CD4-positive, alpha-beta T cell (primary cell): Measurements from ENCODE around the gene BATF3. TPM values are rescaled to one million over a fixed set of nuclear protein-coding genes. Genes with fewer than 3 reads are reported as not detected.

ENCODE experiments used
- ATAC-seq: fragments of 200-7000 bp; cut with Tn5 transposase; one replicate; pipeline ENCODE4 v1.10.0; 2022; ENCODE audit warnings: mild to moderate bottlenecking; ENCODE audit not compliant: poor library complexity
- CTCF ChIA-PET: fragments of 350-600 bp; sonication (Branson Sonifier 250); formaldehyde crosslinking; loops from one replicate; lab custom pipeline; 2021; ENCODE audit warnings: antibody characterized with exemption, inconsistent platforms; lab: Charles Lee
- POLR2A ChIA-PET: fragments of 350-600 bp; sonication (Branson Sonifier 250); formaldehyde crosslinking; loops from one replicate; lab custom pipeline; 2021; ENCODE audit warnings: antibody characterized with exemption, inconsistent platforms; lab: Charles Lee
- DNase-seq, 14 experiments: peaks; one replicate each; pipeline ENCODE4 v3.0.0-alpha.2; 2013 to 2020; ENCODE audit warnings: mixed read lengths in 2 of 14
- H3K27ac ChIP-seq, 2 donors: one replicate each; pipeline versions ENCODE4 v1.5.1 to v1.7.0; 2013; ENCODE audit warnings: low read length in 2 of 2, low read depth in 1 of 2, mild to moderate bottlenecking in 1 of 2
- H3K27me3 ChIP-seq, 2 experiments: 1 replicate in 1 of 2; 2 replicates in 1 of 2; pipeline versions ENCODE4 v1.6.1 to v1.7.0; 2013; ENCODE audit warnings: low read length in 2 of 2, control low read depth in 1 of 2, mild to moderate bottlenecking in 1 of 2, moderate library complexity in 1 of 2; ENCODE audit not compliant: insufficient read depth in 2 of 2, control insufficient read depth in 1 of 2
- H3K36me3 ChIP-seq: one replicate; pipeline ENCODE4 v1.6.1; 2013; ENCODE audit warnings: low read length, control low read depth; ENCODE audit not compliant: insufficient read depth
- H3K4me1 ChIP-seq: one replicate; pipeline ENCODE4 v1.6.1; 2013; ENCODE audit warnings: low read length, control low read depth; ENCODE audit not compliant: insufficient read depth
- H3K4me3 ChIP-seq: one replicate; pipeline ENCODE4 v1.5.1; 2013; ENCODE audit warnings: mild to moderate bottlenecking, low read length, moderate library complexity
- H3K9me3 ChIP-seq, 2 experiments: 1 replicate in 1 of 2; 2 replicates in 1 of 2; pipeline versions ENCODE4 v1.6.1 to v1.7.0; 2013; ENCODE audit warnings: low read length in 2 of 2, mild to moderate bottlenecking in 2 of 2, control low read depth in 1 of 2, moderate library complexity in 1 of 2; ENCODE audit not compliant: control insufficient read depth in 1 of 2, insufficient read depth in 1 of 2
- H3K27ac Mint-ChIP-seq: one replicate; pipeline ENCODE4 v1.8.0; 2020; ENCODE audit warnings: mixed read lengths
- H3K27me3 Mint-ChIP-seq: one replicate; pipeline ENCODE4 v1.8.0; 2021; ENCODE audit warnings: mixed read lengths
- H3K36me3 Mint-ChIP-seq: one replicate; pipeline ENCODE4 v1.8.0; 2021; ENCODE audit warnings: low read depth, mixed read lengths
- H3K4me1 Mint-ChIP-seq: one replicate; pipeline ENCODE4 v1.8.0; 2021; ENCODE audit warnings: low read depth, mixed read lengths
- H3K4me3 Mint-ChIP-seq: one replicate; pipeline ENCODE4 v1.8.0; 2020; ENCODE audit warnings: mild to moderate bottlenecking, mixed read lengths
- H3K9me3 Mint-ChIP-seq: one replicate; pipeline ENCODE4 v1.8.0; 2020; ENCODE audit warnings: mixed read lengths
- CTCF ChIP-seq: fragments of 200-600 bp; IDR thresholded peaks from one replicate; pipeline ENCODE4 v1.8.0; 2022; ENCODE audit warnings: antibody characterized with exemption, mild to moderate bottlenecking
- intact Hi-C, 2 experiments: fragments of 100-400 bp; cut with DNase I in 1 of 2; cut with micrococcal nuclease in 1 of 2; formaldehyde crosslinking; loops; one replicate each; pipeline versions ENCODE4 v1.15.1 to v1.9.0; 2023 to 2025; cut with DNase I, micrococcal nuclease
- total RNA-seq, 174 experiments: library from RNA in 2 of 174; stranded (reverse) in 2 of 174; gene quantifications; one replicate each; pipeline ENCODE4 v1.2.3 and lab custom pipeline; 2021 to 2026

Gene BATF3
- total RNA-seq, 2 experiments from 2014 or later, result 0.92 to 1.2 TPM

DNA sequence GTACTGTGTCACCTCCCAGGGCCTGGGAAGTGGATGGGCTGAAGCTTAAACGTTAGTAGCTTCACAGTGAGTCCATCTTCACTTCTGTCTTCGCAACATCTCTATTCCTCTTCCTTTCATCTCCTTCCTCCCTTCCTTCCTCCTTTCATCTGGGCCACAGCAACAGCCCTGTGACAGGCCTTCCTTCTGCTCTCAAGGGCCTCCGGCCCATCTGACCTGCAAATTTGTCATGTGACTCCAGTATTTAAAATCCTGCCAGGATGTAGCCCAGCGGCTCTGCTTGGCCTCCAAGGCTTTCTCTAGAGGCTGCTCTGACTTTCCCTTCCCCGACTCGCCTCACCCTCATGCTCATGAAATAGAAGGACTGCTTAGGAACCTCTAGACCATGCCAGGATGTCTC lies 10.9 kb upstream of the BATF3 start:
- Histone ChIP-seq H3K27me3 (no peaks in the 10 kb centered on the region), H3K36me3 (no peaks in the 10 kb centered on the region), H3K4me3 (no peak overlapping the region), H3K9me3 (no peaks in the 10 kb centered on the region), H3K27ac (no peak overlapping the region), H3K4me1 (no peaks in the 10 kb centered on the region)
- H3K4me3 Mint-ChIP-seq, result no peak overlapping the region
- no peak for TF ChIP-seq CTCF
- ATAC-seq (no peak), DNase-seq (no peak)
- H3K27ac Mint-ChIP-seq, result no peak overlapping the region
- no peaks in the 10 kb centered on the region for H3K9me3 Mint-ChIP-seq
- H3K36me3 Mint-ChIP-seq, result no peaks in the 10 kb centered on the region
- no peaks in the 10 kb centered on the region for H3K27me3 Mint-ChIP-seq
- intact Hi-C loops, result no loop called here
- POLR2A ChIA-PET, result interaction anchor here (1.6 kb wide), 1 partner anchor 9 kb away, joined by 4 read pairs; no protein-coding TSS in a partner anchor
- no peaks in the 10 kb centered on the region for H3K4me1 Mint-ChIP-seq
- CTCF ChIA-PET, result no interaction called here

GRCh38 chr1:212703991-212704564 lies 4.4 kb upstream of the BATF3 start:
- H3K27me3 ChIP-seq, result no peaks in the 10 kb centered on the region
- H3K4me3 ChIP-seq, result no peak overlapping the region
- no peaks in the 10 kb centered on the region for H3K9me3 Mint-ChIP-seq
- DNase-seq (no peak), ATAC-seq (no peak)
- intact Hi-C loops, result loop anchor here (5.0 to 10.0 kb wide), 3 partner anchors 33 to 81 kb away; no protein-coding TSS in a partner anchor
- peaks cover 26% of the 10 kb centered on the region for H3K4me1 Mint-ChIP-seq
- no peak overlapping the region for H3K27ac Mint-ChIP-seq
- CTCF ChIA-PET, result interaction anchor here (1.4 kb wide), 1 partner anchor 45 kb away, joined by 4 read pairs; no protein-coding TSS in a partner anchor
- no peaks in the 10 kb centered on the region for H3K36me3 Mint-ChIP-seq
- POLR2A ChIA-PET, result no interaction called here
- TF ChIP-seq CTCF, result no peak
- H3K9me3 ChIP-seq, result no peaks in the 10 kb centered on the region
- peaks cover 17% of the 10 kb centered on the region for H3K4me1 ChIP-seq
- H3K36me3 ChIP-seq, result no peaks in the 10 kb centered on the region
- H3K4me3 Mint-ChIP-seq, result no peak overlapping the region
- no peaks in the 10 kb centered on the region for H3K27me3 Mint-ChIP-seq
- no peak overlapping the region for H3K27ac ChIP-seq

DNA sequence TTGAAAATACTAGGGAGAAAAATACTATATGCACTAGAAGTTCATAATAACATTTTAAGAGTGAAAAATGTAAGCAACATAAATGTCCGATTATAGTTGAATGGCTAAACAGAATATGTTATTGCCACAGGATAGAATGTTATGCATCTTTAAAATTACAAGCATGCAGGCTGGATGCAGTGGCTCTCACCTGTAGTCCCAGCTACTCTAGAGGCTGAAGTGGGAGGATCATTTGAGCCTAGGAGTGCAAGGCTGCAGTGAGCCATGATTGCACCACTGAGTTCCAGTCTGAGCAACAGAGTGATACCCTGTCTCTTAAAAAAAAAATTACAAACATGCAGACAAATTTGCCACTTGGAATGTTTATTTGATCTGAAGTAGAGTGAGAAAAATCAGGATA lies 3.0 kb upstream of the BATF3 start:
- Histone ChIP-seq H3K36me3 (no peaks in the 10 kb centered on the region), H3K4me1 (peaks cover 27% of the 10 kb centered on the region), H3K27ac (no peak overlapping the region), H3K4me3 (no peak overlapping the region), H3K27me3 (no peaks in the 10 kb centered on the region), H3K9me3 (no peaks in the 10 kb centered on the region)
- peaks cover 38% of the 10 kb centered on the region for H3K4me1 Mint-ChIP-seq
- H3K9me3 Mint-ChIP-seq, result no peaks in the 10 kb centered on the region
- ChIA-PET CTCF (interaction anchor here (2.7 kb wide), 1 partner anchor 38 kb away, joined by 10 read pairs; no protein-coding TSS in a partner anchor), POLR2A (no interaction called here)
- H3K36me3 Mint-ChIP-seq, result no peaks in the 10 kb centered on the region
- ATAC-seq (no peak), DNase-seq (peak in 1 of 14 experiments; percentile 31)
- no peak for TF ChIP-seq CTCF
- no peak overlapping the region for H3K27ac Mint-ChIP-seq
- peak overlapping the region; percentile 7 for H3K4me3 Mint-ChIP-seq
- H3K27me3 Mint-ChIP-seq, result no peaks in the 10 kb centered on the region
- intact Hi-C loops, result loop anchor here (5.0 to 10.0 kb wide), 3 partner anchors 35 to 82 kb away; no protein-coding TSS in a partner anchor
